ENCODE results near the gene EYA2.

GRCh38 chr20:47159166-47159565, 264.5 kb downstream of the EYA2 start:
- no peak for TF ChIP-seq POLR2A (IDR thresholded peaks at IDR 0.05)
- TF ChIP-seq CTCF (IDR thresholded peaks at IDR 0.05), result no peak
- no peak for TF ChIP-seq EP300 (IDR thresholded peaks at IDR 0.05)
- TF ChIP-seq POLR2AphosphoS5 (IDR thresholded peaks at IDR 0.05), result no peak

Measured in gastroesophageal sphincter (tissue), 3 donors.